Measurements from ENCODE around the gene ENDOV.

ENDOV gene

DNA sequence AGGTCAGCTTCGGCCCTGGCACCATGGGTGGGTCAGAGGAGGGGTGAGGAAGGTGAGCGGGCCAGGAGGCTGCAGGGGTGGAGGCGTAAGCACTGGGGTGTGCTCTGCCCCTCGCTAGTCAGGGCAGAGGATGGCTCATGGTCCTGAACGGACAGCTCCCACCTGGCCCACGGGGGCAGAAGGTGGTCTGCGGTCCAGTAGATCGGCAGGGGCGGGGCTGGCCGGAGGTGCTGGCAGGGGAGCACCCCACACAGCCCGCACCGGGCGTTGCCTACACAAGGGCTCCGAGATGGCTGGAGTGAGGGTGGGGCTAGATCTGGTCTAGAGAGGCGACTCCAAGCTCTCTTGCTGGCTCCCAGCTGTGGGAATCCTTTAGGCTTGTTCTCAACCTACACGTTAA is 53.3 kb downstream of the ENDOV start:
- DNase-seq (ENCODE audit: low spot score), result peak; percentile 75

DNA sequence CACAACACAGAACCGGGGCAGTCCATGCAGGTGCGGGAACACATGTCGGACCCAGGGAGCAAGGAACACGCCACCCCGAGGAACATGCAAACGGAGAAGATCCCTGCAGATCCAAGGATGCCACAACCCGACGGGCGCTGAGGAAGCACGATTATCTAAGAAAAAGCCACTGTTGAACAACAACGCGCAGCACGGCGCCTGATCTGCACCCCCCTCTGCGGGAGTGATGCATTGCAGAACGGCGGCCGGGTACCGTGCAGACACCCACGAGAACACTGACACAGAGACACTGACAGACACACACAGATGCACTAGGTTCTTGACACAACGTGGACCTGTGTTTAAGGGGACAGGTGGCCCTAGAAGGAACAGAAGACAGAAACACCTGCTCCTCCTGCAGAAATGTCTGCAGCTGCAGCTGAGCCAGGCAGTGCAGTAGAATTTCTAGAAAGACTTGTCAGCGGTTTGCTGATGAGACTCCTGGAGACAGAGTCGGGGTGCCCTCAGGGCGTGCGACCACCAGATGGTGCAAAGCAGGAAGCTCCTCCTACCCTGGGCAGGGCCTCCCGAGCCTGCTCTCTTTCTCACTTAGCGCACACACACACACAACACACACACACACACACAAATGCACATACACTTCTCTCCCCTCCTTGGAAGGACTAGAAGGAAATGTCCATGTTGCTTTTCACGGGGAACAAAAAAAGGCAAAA is 54.0 kb downstream of the ENDOV start:
- no peak for DNase-seq (ENCODE audit: low spot score)

DNA sequence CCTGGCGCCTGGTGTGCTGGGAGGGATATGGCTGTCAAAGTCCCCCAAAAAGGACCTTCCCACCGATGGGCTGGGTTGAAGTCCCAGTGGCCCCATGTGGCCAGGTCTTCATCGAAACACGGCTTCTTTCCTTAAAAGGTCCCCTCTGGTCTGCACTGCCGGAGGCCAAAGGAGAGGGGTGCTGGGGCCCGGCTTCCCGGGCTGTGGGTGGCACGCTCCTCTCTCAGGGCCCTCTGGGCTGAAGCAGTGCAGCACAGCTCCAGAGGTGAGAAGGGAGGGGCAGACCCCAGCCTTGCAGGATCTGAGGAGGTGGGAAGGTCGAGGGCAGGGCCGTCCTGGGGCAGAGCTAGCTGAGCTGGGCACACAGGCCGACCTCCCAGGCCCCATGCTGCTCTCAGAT is 54.7 kb downstream of the ENDOV start:
- DNase-seq (ENCODE audit: low spot score), result no peak

DNA sequence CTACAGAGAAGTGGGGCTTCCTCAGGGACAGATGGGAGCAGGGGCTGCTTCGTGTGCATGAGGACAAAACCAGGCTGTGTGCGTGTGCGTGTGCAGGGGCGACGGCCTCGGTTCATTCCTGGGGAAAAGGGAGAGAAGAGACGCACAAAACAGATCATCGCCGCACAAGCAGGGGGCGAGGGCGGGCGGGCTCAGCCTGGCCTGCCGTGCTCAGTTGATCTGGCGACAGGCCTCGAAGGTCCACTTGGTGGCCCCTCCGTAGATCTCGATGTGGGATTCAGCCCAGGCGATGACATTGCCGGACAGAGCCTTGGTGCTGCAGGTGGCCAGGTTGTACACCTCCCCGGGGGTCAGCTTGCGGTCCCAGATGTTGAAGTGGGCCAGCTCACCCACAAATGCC is 55.6 kb downstream of the ENDOV start:
- no peak for DNase-seq (ENCODE audit: low spot score)

- no peak for DNase-seq (ENCODE audit: low spot score)
These were observed 57.0 kb downstream of the ENDOV start for GRCh38 chr17:80471922-80472321.

GRCh38 chr17:80472996-80473395 is 58.0 kb downstream of the ENDOV start:
- DNase-seq (ENCODE audit: low spot score), result no peak

GRCh38 chr17:80473701-80474100 is 58.7 kb downstream of the ENDOV start:
- DNase-seq (ENCODE audit: low spot score), result no peak

DNA sequence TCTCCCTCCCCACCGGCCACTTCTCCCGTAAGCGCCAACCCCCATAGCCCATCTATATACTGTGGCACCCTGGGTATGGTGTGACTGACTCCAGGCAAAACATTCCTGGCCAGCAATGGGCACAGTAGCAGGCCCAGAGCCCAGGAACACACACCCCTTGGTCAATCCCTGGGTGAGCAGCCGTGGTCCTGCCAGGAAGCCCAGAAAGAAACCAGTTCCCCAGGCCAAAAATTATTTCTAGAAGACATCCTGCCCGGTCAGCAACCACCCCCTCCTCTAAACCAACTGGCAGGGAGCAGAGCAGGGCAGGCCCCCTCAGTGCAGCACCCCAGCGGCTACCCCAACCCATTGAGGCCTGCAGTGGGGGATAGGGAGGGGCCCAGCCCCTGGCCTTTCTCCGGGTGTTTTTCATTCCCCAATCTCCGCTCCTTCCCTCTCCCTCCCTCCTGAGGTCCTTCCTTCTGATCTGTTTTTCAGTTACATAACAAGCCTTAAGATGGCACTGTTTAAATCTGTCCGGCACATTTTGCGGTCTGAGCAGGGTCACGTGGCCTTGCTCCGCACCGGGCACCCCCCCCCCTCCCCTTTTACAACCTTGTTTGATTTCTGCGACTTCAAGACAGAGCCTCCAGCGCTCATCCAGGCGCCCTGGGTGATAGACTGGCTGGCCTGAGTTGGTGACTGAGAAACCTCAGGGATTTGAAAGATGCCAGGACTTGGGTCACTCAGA is 59.4 kb downstream of the ENDOV start:
- DNase-seq (ENCODE audit: low spot score), result peak; percentile 79

DNA sequence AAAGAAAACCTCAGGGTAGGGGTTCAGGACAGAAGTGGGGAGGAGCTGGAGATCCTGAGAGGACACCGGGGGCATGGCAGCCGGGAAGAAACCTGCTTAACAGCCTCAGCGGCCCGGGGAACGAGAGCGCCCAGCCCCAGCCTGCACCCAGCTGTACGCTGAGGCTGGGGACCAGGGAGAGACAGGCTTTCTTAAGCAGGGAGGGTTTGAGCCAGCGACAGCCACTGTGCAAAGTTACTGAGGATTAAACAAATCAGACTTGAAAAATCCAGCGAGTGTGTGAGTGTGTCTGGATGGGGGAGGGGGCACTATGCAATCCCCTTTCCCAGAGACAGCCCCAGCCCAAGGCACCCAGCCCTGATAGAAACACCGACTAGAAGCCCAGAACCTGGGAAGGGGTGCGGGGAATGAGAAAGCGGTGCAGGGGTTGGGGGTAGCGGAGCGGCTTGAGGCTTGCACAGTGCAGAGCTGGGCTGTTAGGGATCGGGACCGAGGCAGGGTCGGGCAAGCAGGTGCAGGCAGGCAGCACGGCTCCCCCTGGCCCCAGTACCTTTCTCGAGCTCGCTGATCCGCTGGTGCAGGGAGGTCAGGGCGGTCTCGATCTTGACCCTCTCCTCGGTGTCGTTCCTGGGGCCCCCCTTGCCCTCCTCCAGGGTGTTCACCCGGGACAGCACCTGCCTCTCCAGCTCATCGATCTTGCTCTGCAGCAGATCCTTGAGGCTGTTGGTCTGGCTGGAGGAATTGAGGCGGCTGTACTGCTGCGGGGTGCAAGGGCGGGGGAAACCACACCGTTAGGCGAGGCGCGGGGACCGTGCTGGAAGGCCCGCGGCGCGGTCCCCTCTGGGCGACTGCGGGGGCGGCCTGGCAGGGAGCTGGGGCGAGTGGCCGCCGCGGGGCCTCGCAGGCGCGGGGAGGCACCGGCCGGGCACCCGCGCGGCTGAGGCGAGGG is 60.3 kb downstream of the ENDOV start:
- DNase-seq (ENCODE audit: low spot score), result peak; percentile 71

- peak; percentile 67 for DNase-seq (ENCODE audit: low spot score)
These were observed 61.2 kb downstream of the ENDOV start, which contains the start of gene NPTX1 for GRCh38 chr17:80475910-80476876. TSS of gene NPTX1 (minus strand) at chr17:80476607. CDS start at chr17:80476446, 161 bp downstream.

GRCh38 chr17:80476877-80477646 is 62.1 kb downstream of the ENDOV start:
- peak; percentile 70 for DNase-seq (ENCODE audit: low spot score)

DNA sequence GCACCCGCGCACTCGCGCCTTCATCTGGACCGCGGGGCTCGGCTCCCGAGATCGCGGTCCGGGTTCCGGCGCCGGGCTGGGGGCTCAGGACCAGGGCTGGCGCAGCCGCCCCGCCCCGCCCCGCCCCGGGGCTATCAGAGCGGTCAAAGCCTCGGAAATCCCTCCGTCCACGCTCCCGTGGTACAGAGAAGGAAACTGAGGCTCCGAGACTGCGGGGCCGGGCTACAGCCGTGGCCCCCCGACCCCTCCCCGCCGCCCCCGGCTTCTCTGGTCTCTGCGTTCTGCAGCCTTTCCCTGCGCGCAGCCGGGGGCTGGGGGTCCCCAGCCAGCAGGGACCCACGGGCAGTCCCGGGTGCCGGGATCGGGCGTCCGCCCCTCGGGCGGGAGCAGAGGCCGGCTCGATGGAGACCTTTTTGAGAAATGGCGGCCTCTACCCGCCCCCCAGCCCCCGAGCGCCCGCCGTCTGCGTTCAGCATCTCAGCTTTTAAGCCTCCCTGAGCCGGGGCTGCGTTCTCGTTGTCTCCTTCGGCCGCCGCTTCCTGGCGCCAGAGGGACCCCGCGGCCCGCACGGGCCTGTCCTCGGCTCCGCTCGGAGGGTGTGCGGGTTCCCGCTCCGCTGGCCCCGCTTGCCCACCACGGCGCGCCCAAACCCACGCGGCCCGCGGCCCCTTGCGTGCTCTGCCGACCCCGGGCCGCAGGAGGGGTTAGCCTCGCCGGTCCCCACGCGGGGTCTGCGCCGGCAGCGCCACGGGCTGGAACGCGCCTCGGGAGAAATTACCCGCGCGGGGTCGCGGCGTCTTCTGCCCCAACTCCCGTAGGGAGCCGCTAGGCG is 62.9 kb downstream of the ENDOV start:
- DNase-seq (ENCODE audit: low spot score), result peak; percentile 88

DNA sequence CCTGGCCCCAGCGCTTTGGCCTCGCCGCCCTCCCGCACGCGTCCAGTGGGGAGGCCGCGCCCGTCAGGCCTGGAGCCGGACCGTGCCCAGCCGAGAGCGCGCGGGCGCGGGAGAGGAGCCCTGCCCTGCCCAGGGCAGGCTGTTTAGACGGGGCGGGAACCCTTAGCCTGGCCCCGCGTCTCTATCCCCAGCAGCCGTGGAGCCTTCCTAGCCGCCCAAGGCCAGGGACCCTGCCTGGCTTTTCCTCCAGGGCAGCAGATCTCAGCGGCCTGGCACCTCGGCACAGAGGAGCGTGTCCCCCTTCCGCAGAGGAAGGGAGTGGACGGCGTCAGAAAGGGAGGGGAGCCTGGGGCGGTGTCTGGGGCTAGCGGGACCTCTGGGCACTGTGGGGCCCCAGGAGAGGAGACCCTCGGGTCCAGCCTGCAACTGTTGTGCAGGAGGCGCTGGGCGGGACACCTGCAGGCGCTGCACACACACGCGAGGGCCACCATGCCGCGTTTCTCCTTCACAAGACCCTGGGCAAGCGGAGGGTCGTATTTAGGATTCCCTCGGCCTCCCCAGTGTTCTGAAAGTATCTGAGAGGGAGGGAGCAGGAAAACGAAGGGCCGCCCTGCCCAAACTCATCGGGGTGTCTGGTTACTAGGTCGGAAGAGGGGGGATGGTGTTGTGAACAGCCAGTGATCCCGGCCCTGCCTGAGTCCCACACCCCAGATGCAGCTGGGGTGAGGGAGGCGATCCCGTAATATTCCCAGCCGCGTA is 63.7 kb downstream of the ENDOV start:
- no peak for DNase-seq (ENCODE audit: low spot score)

DNA sequence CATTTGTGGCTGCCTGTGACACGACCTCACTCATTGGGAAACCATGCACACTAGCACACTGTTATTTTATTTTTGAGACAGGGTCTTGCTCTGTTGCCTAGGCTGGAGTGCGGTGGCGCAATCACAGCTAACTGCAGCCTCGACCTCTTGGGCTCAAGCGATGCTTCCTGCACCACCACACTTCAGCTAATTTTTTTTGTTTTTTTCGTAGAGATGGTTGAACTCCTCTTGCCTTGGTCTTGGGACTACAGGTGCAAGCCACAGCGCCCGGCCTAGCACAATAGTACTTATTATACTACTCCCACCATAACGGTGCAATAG is 64.2 kb downstream of the ENDOV start:
- no peak for DNase-seq (ENCODE audit: low spot score)

GRCh38 chr17:80480248-80480647 is 65.3 kb downstream of the ENDOV start:
- no peak for DNase-seq (ENCODE audit: low spot score)

GRCh38 chr17:80481284-80482057 is 66.5 kb downstream of the ENDOV start:
- no peak for DNase-seq (ENCODE audit: low spot score)

- DNase-seq (ENCODE audit: low spot score), result no peak
These were observed 67.0 kb downstream of the ENDOV start for GRCh38 chr17:80482058-80482318.

- no peak for DNase-seq (ENCODE audit: low spot score)
These were observed 67.8 kb downstream of the ENDOV start for GRCh38 chr17:80482555-80483308.
